H1 (cell line): ENCODE measurements around the gene MYO1F. TPM values are rescaled to one million over a fixed set of nuclear protein-coding genes. Genes with fewer than 3 reads are reported as not detected.

Experiments
- CTCF ChIA-PET: fragments of 300-600 bp; sonication (Branson Sonifier 250); formaldehyde crosslinking; loops from one replicate; lab custom pipeline; 2021; ENCODE audit not compliant: partially characterized antibody; lab: Charles Lee
- POLR2A ChIA-PET: fragments of 300-600 bp; sonication (Branson Sonifier 250); formaldehyde crosslinking; loops from one replicate; lab custom pipeline; 2021; ENCODE audit warnings: inconsistent platforms; ENCODE audit not compliant: partially characterized antibody; lab: Charles Lee
- DNase-seq, 2 experiments: peaks; one replicate each; pipeline versions ENCODE4 v3.0.0 to v3.0.0-alpha.2; 2010 to 2022; ENCODE audit warnings: low spot score in 2 of 2, low read depth in 1 of 2, mixed read lengths in 1 of 2
- FAIRE-seq: peaks from 2 replicates; lab custom pipeline; 2011; peaks lifted over from hg19 to GRCh38; lab: Jason Lieb, UNC
- H2AFZ ChIP-seq: 2 replicates; pipeline ENCODE4 v1.8.1; 2012; ENCODE audit warnings: low read length, inconsistent platforms
- H2AK5ac ChIP-seq: 2 replicates; pipeline ENCODE4 v1.6.1; 2013; ENCODE audit warnings: low read depth, low read length
- H2BK120ac ChIP-seq: replicated peaks from 2 replicates; pipeline ENCODE3; 2013; ENCODE audit warnings: low read depth, low read length, inconsistent platforms
- H2BK12ac ChIP-seq: 2 replicates; pipeline ENCODE4 v1.6.1; 2013; ENCODE audit warnings: low read depth, low read length
- H2BK15ac ChIP-seq: 2 replicates; pipeline ENCODE4 v1.6.1; 2013; ENCODE audit warnings: low read length
- H2BK20ac ChIP-seq: 2 replicates; pipeline ENCODE4 v1.6.1; 2013; ENCODE audit warnings: low read length
- H2BK5ac ChIP-seq: 2 replicates; pipeline ENCODE4 v1.6.1; 2013; ENCODE audit warnings: low read depth, low read length
- H3K14ac ChIP-seq: 2 replicates; pipeline ENCODE4 v1.6.1; 2013; ENCODE audit warnings: inconsistent platforms; ENCODE audit not compliant: insufficient read length
- H3K18ac ChIP-seq: 2 replicates; pipeline ENCODE4 v1.6.1; 2013; ENCODE audit warnings: low read length; ENCODE audit errors: extremely low read depth
- H3K23ac ChIP-seq: 2 replicates; pipeline ENCODE4 v1.6.1; 2013; ENCODE audit warnings: inconsistent platforms; ENCODE audit not compliant: insufficient read length
- H3K23me2 ChIP-seq: 2 replicates; pipeline ENCODE4 v1.6.1; 2013; ENCODE audit warnings: low read depth, low read length
- H3K27ac ChIP-seq: 2 replicates; pipeline ENCODE4 v1.6.1; 2011; ENCODE audit warnings: low read depth, low read length, inconsistent platforms
- H3K27me3 ChIP-seq, 4 experiments: replicated peaks in 1 of 4; 1 replicate in 1 of 4; 2 replicates in 3 of 4; pipeline versions ENCODE4 v1.6.1 to v1.8.1; 2011 to 2013; ENCODE audit warnings: low read length in 3 of 4, mild to moderate bottlenecking in 3 of 4, inconsistent platforms in 2 of 4, mixed read lengths in 2 of 4, moderate library complexity in 1 of 4; ENCODE audit not compliant: control insufficient read depth in 3 of 4, insufficient read depth in 3 of 4; ENCODE audit errors: extremely low read depth in 1 of 4
- H3K36me3 ChIP-seq, 4 experiments: 2 replicates each; pipeline versions ENCODE4 v1.6.1 to v1.8.1; 2011 to 2013; ENCODE audit warnings: mild to moderate bottlenecking in 4 of 4, low read length in 3 of 4, moderate library complexity in 2 of 4, control low read depth in 1 of 4, inconsistent platforms in 1 of 4; ENCODE audit not compliant: insufficient read depth in 4 of 4, control insufficient read depth in 2 of 4
- H3K4ac ChIP-seq: replicated peaks from 2 replicates; pipeline ENCODE3; 2013; ENCODE audit warnings: low read length, low read depth, mixed read lengths, inconsistent platforms; ENCODE audit not compliant: insufficient read length
- H3K4me1 ChIP-seq, 4 experiments: replicated peaks in 1 of 4; 1 replicate in 1 of 4; 2 replicates in 3 of 4; pipeline versions ENCODE4 v1.6.1 to v1.8.1; 2011 to 2013; ENCODE audit warnings: low read length in 3 of 4, inconsistent platforms in 2 of 4, mixed read lengths in 1 of 4; ENCODE audit not compliant: insufficient read depth in 4 of 4, control insufficient read depth in 3 of 4
- H3K4me2 ChIP-seq, 2 experiments: 2 replicates each; pipeline versions ENCODE4 v1.6.1 to v1.8.1; 2011 to 2013; ENCODE audit warnings: low read depth in 2 of 2, low read length in 2 of 2, control low read depth in 1 of 2, inconsistent platforms in 1 of 2, mild to moderate bottlenecking in 1 of 2; ENCODE audit not compliant: insufficient read depth in 1 of 2
- H3K4me3 ChIP-seq, 4 experiments: fragments of 200-600, 300-600 bp in 1 of 4; sonication (generic), shearing (Covaris generic), sonication (Bioruptor Twin) in 1 of 4; 2 replicates each; pipeline versions ENCODE4 v1.5.1 to v1.8.1; 2011 to 2016; ENCODE audit warnings: low read length in 4 of 4, low read depth in 3 of 4, control low read depth in 2 of 4, inconsistent platforms in 2 of 4, mild to moderate bottlenecking in 2 of 4, mixed read lengths in 1 of 4, moderate library complexity in 1 of 4; ENCODE audit not compliant: insufficient read depth in 2 of 4; ENCODE audit errors: extremely low read depth in 1 of 4
- H3K56ac ChIP-seq: replicated peaks from 2 replicates; pipeline ENCODE3; 2013; ENCODE audit warnings: low read depth, mild to moderate bottlenecking, mixed read lengths, low read length, inconsistent platforms; ENCODE audit not compliant: insufficient read length
- H3K79me1 ChIP-seq: 2 replicates; pipeline ENCODE4 v1.6.1; 2013; ENCODE audit warnings: low read depth, low read length, control low read depth
- H3K79me2 ChIP-seq, 2 experiments: 2 replicates each; pipeline versions ENCODE4 v1.6.1 to v1.8.1; 2012 to 2013; ENCODE audit warnings: low read length in 2 of 2, mild to moderate bottlenecking in 2 of 2, inconsistent platforms in 1 of 2; ENCODE audit not compliant: insufficient read depth in 2 of 2, control insufficient read depth in 1 of 2
- H3K9ac ChIP-seq, 4 experiments: replicated peaks in 1 of 4; 1 replicate in 1 of 4; 2 replicates in 3 of 4; pipeline versions ENCODE4 v1.6.1 to v1.8.1; 2011 to 2013; ENCODE audit warnings: low read depth in 3 of 4, low read length in 3 of 4, control low read depth in 2 of 4, mild to moderate bottlenecking in 2 of 4, moderate library complexity in 2 of 4, inconsistent platforms in 1 of 4; ENCODE audit errors: extremely low read depth in 1 of 4
- H3K9me3 ChIP-seq, 2 experiments: 2 replicates each; pipeline versions ENCODE4 v1.6.1 to v1.8.1; 2012 to 2013; ENCODE audit warnings: mild to moderate bottlenecking in 2 of 2, moderate library complexity in 2 of 2, control low read depth in 1 of 2, inconsistent platforms in 1 of 2, low read depth in 1 of 2, low read length in 1 of 2, mixed read lengths in 1 of 2; ENCODE audit not compliant: insufficient read depth in 2 of 2
- H4K20me1 ChIP-seq, 2 experiments: replicated peaks in 1 of 2; 2 replicates each; pipeline versions ENCODE3 to v1.8.1; 2011 to 2013; ENCODE audit warnings: inconsistent platforms in 2 of 2, low read length in 2 of 2, mild to moderate bottlenecking in 1 of 2; ENCODE audit not compliant: insufficient read depth in 2 of 2, control insufficient read depth in 1 of 2
- H4K5ac ChIP-seq: 2 replicates; pipeline ENCODE4 v1.6.1; 2013; ENCODE audit warnings: low read length, low read depth, mixed read lengths, inconsistent platforms; ENCODE audit not compliant: insufficient read length
- H4K8ac ChIP-seq: 2 replicates; pipeline ENCODE4 v1.8.0; 2013; ENCODE audit warnings: mild to moderate bottlenecking, moderate library complexity, low read length, inconsistent platforms; ENCODE audit not compliant: insufficient read depth; ENCODE audit errors: extremely low read depth
- H4K91ac ChIP-seq: replicated peaks from 2 replicates; pipeline ENCODE3; 2013; ENCODE audit warnings: low read length, mixed read lengths, inconsistent platforms; ENCODE audit not compliant: insufficient read length
- CEBPB ChIP-seq: IDR thresholded peaks from 2 replicates; pipeline ENCODE4 v1.6.1; 2012; ENCODE audit warnings: low read depth, low read length
- POLR2A ChIP-seq, 2 experiments: IDR thresholded peaks; 1 replicate in 1 of 2; 2 replicates in 1 of 2; pipeline ENCODE4 v1.6.1; 2011; ENCODE audit warnings: low read depth in 2 of 2, low read length in 2 of 2, mild to moderate bottlenecking in 2 of 2; ENCODE audit errors: control extremely low read depth in 1 of 2
- POU5F1 ChIP-seq: IDR thresholded peaks from 2 replicates; pipeline ENCODE4 v1.6.1; 2011; ENCODE audit warnings: low read depth, mild to moderate bottlenecking, low read length, moderate library complexity
- RBBP5 ChIP-seq: IDR thresholded peaks from 2 replicates; pipeline ENCODE4 v1.7.1; 2012; ENCODE audit warnings: low read depth, mild to moderate bottlenecking, inconsistent platforms, low read length, moderate library complexity, borderline replicate concordance
- RNF2 ChIP-seq: fragments of 200-900, 300-1000 bp; sonication (generic); IDR thresholded peaks from 2 replicates; pipeline ENCODE4 v1.7.1; 2016; ENCODE audit warnings: borderline replicate concordance, low read depth, mild to moderate bottlenecking, antibody characterized with exemption, low read length; ENCODE audit not compliant: poor library complexity, severe bottlenecking; ENCODE audit errors: missing control alignments
- RXRA ChIP-seq: IDR thresholded peaks from 2 replicates; pipeline ENCODE4 v1.6.1; 2011; ENCODE audit warnings: low read depth, mild to moderate bottlenecking, low read length, moderate library complexity; ENCODE audit not compliant: insufficient read depth
- TBP ChIP-seq: IDR thresholded peaks from 2 replicates; pipeline ENCODE4 v1.6.1; 2011; ENCODE audit warnings: low read depth, low read length, improper control_type of control experiment
- WGBS, 2 experiments: shearing (Covaris generic) in 1 of 2; methylation state at CpG; one replicate each; pipeline versions ENCODE4 v1.1.6 to v1.1.7; 2013 to 2015; ENCODE audit warnings: low lambda C conversion rate in 2 of 2, mixed read lengths in 2 of 2, inconsistent platforms in 1 of 2, low coverage in 1 of 2, missing lambda C conversion rate in 1 of 2; ENCODE audit not compliant: insufficient replicate concordance in 2 of 2, insufficient coverage in 1 of 2, insufficient read length in 1 of 2; ENCODE audit errors: extremely low coverage in 1 of 2, missing lambda C conversion rate in 1 of 2; 5-methylcytosine and 5-hydroxymethylcytosine counted together
- polyA plus RNA-seq, 7 experiments: library from polyadenylated mRNA; depleted of rRNA in 3 of 7; stranded (reverse) in 5 of 7; unstranded in 2 of 7; fragments of >200 nt in 5 of 7; fragments of 200-250 nt in 2 of 7; gene quantifications; 1 replicate in 5 of 7; 2 replicates in 1 of 7; 4 replicates in 1 of 7; pipeline versions ENCODE4 v1.2.1 to v1.2.3, GENCODE V29; 2011 to 2013; ENCODE audit warnings: missing spikeins in 2 of 7, mixed read lengths in 2 of 7
- total RNA-seq: library from RNA; stranded (reverse); fragmentation: NEBNext Ultra II Directional; extraction: Animal tissue kit (Norgen Biotek cat#: 25700); gene quantifications from 2 replicates; pipeline ENCODE4 v1.2.1, GENCODE V29; 2021
- TF ChIP-seq, protein P1 (sequence below): IDR thresholded peaks from 2 replicates; pipeline ENCODE4 v1.6.1; 2012; ENCODE audit warnings: inconsistent platforms

The MYO1F gene
- total and polyA plus RNA-seq, 2 of the 8 experiments (the other 6 are each of a cell fraction or from before 2014, with no cell fraction given) = 1.4 to 4.6 TPM

DNA sequence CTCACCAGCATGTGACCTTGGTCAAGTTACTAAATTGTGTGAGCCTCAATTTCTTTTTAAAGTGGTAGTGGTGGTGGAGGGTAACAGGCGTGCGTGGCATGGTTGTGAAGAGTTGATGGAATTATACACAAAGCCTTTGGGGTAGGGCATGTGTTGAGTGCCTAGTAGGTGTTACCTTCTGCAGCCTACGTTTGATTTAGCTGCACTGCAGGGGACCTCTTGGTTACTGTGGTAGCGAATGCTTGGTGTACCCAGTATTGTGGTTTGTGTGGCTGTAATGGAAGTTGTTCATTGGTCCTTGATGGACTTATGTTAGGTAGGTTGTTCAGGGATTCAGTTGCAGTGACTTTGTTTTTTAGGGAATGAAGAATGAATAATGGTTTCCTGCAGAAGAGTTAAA is 99.4 kb downstream of the MYO1F start:
- no peak overlapping the region for H3K56ac ChIP-seq
- H3K4me1 ChIP-seq = no peaks in the 10 kb centered on the region; a peak in 1 of 7 replicates
- no peak overlapping the region for H3K18ac ChIP-seq
- no peak overlapping the region for H2BK12ac ChIP-seq
- no peak overlapping the region for H4K91ac ChIP-seq
- H3K4me3 ChIP-seq = no peak overlapping the region
- no peak overlapping the region for H2AK5ac ChIP-seq
- POLR2A ChIA-PET = interaction anchor here (0.7 to 6.4 kb wide), 2 partner anchors 13 to 31 kb away, joined by 3 to 54 read pairs; partner anchors contain the start of gene HNRNPM
- no peak overlapping the region for H2BK15ac ChIP-seq
- H3K79me2 ChIP-seq = peaks cover 9 to 93% of the 10 kb centered on the region in 2 experiments; a peak in 3 of 4 replicates
- 83% methylated on average over 4 of the region's 4 CpGs; no CpG with 5 or more reads in 1 of the 2 experiments for WGBS, 2 experiments
- H3K36me3 ChIP-seq = peaks cover 22 to 76% (median 43%) of the 10 kb centered on the region in 4 experiments
- H3K23ac ChIP-seq = no peak overlapping the region
- H3K14ac ChIP-seq = no peak overlapping the region
- CTCF ChIA-PET = interaction anchor here (2.8 kb wide), 1 partner anchor 15 kb away, joined by 10 read pairs; no protein-coding TSS in a partner anchor
- peaks cover 34 to 41% of the 10 kb centered on the region in 2 experiments for H4K20me1 ChIP-seq
- no peak overlapping the region for H2BK120ac ChIP-seq
- peaks cover 25% of the 10 kb centered on the region for H3K79me1 ChIP-seq
- H2AFZ ChIP-seq = no peak overlapping the region
- H3K9ac ChIP-seq = no peak overlapping the region
- no peak overlapping the region for H3K27ac ChIP-seq
- no peak overlapping the region for H3K4ac ChIP-seq
- no peak overlapping the region for H2BK5ac ChIP-seq
- H4K5ac ChIP-seq = no peak overlapping the region
- no peaks in the 10 kb centered on the region for H3K27me3 ChIP-seq
- FAIRE-seq = no peak
- H3K4me2 ChIP-seq = no peak overlapping the region
- no peaks in the 10 kb centered on the region; the same call in 1 of the 2 replicates for H3K23me2 ChIP-seq
- H2BK20ac ChIP-seq = no peak overlapping the region
- H3K9me3 ChIP-seq = no peaks in the 10 kb centered on the region
- no peak overlapping the region for H4K8ac ChIP-seq
- no peak for DNase-seq
- TF ChIP-seq POLR2A (IDR thresholded peaks at IDR 0.05; ENCODE audit: control extremely low read depth in 1 of 2, low read depth in 2 of 2, low read length in 2 of 2) (no peak), CEBPB (no peak), RXRA (no peak), POU5F1 (no peak), TBP (no peak), RNF2 (no peak), RBBP5 (no peak)
- TF ChIP-seq, protein P1, sequence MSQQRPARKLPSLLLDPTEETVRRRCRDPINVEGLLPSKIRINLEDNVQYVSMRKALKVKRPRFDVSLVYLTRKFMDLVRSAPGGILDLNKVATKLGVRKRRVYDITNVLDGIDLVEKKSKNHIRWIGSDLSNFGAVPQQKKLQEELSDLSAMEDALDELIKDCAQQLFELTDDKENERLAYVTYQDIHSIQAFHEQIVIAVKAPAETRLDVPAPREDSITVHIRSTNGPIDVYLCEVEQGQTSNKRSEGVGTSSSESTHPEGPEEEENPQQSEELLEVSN = no peak
